Measurements from ENCODE around the gene NAV3.

DNA sequence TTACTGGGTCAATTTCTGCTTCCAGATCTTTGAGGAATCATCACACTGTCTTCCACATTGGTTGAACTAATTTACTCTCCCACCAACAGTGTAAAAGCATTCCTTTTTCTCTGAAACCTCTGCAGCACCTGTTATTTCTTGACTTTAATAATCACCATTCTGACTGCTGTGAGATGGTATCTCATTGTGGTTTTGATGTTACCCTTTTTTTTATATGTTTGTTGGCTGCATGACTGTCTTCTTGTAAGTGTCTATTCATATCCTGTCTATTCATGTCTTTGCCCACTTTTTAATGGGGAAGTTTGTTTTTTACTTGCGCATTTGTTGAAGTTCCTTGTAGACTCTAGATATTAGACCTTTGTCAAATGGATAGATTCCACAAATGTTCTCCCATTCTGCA lies 324.9 kb downstream of the NAV3 start:
- TF ChIP-seq, protein P1, sequence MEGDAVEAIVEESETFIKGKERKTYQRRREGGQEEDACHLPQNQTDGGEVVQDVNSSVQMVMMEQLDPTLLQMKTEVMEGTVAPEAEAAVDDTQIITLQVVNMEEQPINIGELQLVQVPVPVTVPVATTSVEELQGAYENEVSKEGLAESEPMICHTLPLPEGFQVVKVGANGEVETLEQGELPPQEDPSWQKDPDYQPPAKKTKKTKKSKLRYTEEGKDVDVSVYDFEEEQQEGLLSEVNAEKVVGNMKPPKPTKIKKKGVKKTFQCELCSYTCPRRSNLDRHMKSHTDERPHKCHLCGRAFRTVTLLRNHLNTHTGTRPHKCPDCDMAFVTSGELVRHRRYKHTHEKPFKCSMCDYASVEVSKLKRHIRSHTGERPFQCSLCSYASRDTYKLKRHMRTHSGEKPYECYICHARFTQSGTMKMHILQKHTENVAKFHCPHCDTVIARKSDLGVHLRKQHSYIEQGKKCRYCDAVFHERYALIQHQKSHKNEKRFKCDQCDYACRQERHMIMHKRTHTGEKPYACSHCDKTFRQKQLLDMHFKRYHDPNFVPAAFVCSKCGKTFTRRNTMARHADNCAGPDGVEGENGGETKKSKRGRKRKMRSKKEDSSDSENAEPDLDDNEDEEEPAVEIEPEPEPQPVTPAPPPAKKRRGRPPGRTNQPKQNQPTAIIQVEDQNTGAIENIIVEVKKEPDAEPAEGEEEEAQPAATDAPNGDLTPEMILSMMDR (IDR thresholded peaks at IDR 0.05; ENCODE audit: low read depth, low read length, poor library complexity, severe bottlenecking) = no peak
- TF ChIP-seq EZH2phosphoT487 (IDR thresholded peaks at IDR 0.05; ENCODE audit: borderline replicate concordance, low read length) = no peak
